Iris pigment epithelial cell (primary cell): ENCODE measurements around the gene FOXP1.

Experiments
- DNase-seq: peaks from one replicate; pipeline ENCODE4 v3.0.0-alpha.2; 2011; ENCODE audit warnings: low read depth

Gene FOXP1

DNA sequence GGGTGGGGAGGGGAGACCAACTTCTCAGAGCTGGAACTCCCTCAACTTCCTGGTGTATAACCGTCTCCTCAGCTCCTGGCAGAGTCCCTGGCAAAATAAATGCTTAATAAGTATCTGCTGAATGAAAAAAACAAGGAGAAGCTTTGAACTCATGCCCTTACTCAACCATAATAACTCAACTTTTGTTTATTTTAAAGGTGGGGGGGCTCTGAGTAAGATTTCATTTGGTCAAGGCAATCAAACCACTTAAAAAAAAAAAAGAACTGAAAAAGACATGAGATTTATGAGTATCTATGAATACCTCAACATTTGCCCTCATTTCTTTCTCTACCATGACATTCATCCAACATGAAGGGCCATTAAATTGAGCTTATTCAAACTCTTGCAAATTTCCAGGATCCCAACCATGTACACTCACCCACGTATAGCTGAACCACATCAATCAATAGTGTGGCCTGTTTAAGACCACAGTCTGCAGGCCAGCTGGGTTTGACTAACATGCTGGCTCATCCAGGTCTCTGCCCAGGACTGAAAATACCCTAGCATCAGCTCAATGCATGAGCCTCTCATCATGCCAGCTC lies 157.9 kb downstream of the FOXP1 start:
- peak; percentile 62 for DNase-seq

- DNase-seq = peak; percentile 38
These were observed 160.2 kb downstream of the FOXP1 start for GRCh38 chr3:71423151-71423906.

DNA sequence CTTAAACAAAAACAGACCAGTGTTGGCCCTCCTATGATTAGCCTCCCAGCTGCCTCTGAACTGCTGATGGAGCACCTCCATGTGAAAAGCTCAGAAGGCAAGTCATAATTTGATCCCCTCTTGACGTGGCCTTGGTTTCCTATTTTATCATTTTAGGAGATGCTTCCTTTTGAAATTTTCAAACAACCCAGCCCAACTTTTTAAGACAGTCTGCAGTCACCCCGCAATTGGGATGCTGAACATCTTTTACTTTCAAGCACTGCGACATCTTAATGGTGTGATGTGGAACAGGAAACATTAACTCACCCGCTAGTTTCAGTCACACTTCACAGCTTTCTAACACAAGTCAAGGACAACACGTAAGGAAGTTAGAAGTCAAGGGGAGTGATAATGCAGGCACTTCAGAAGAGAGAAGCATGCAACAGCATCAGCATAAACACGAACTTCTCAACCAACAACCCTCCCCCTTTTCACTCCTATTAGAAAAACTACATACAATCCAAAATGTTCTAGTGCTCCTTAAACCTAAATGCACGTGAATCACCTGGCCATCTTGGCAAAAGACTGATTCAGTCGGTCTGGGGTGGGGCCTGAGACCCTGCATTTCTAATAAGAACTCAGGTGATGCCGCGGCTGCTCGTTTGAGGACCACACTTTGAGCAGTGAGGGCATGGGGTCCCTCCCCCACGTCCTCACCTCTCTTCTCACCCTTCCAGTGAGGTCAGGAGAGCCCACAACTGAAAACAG lies 161.5 kb downstream of the FOXP1 start:
- no peak for DNase-seq

GRCh38 chr3:71421475-71421819 lies 162.1 kb downstream of the FOXP1 start:
- DNase-seq = no peak

DNA sequence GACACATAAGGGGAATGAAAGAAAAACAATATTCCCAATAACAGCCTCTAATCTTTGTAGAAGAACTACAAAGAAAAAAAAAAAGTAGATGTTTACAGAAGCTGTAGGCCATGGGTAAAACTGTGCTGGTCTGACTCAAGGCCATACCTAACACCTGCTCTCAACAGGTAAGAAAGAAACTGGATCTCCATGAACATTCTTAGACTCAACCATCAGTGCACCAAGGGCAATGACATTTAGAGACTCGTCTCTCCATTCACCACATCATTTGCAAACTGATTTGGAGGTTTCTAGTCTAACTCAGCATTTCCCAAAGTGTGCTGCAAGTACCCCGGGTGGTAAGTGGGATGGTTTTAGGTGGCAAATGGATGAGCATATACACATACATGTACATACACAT lies 164.2 kb downstream of the FOXP1 start:
- no peak for DNase-seq

DNA sequence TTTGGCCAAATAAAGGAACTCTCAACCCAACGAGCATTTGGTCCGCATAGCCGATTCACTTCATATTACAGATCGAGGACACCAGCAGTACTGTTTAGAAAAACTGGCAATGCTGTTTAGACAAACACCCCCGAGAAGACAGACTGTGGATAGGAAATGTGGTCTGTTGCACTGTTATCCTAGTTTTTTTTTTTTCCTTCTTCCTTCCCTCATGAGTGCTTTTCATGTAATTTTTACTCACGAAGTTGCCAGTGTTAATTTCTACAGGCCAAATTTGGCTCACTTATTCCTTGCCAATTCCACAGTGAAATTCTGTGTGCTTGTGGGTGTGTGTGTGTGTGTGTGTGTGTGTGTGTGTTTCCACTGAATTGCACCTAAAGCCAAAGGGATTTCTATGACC lies 165.7 kb downstream of the FOXP1 start:
- DNase-seq = no peak

GRCh38 chr3:71416876-71417275 lies 166.7 kb downstream of the FOXP1 start:
- DNase-seq = no peak

DNA sequence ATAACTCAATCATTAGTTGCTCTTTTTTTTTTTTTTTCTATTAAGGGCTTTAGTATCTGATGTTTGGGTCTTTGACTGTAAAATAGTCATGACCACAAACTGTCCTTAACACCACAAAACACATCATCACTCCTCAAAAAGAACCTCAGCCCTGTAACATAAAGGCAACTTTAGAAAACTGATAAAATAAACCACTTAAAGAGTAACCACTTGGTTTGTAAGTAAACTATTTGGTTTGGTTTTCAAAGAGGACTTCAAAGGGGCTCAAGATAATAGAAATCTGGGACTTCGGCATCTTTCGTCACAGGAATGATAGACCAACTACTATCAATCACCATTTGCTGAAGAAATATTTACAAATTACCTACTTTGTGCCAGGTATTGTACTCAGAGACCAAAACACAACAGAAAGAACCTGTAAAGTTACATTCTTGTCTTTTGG lies 167.8 kb downstream of the FOXP1 start:
- no peak for DNase-seq

GRCh38 chr3:71414189-71414927 lies 169.2 kb downstream of the FOXP1 start:
- no peak for DNase-seq

DNA sequence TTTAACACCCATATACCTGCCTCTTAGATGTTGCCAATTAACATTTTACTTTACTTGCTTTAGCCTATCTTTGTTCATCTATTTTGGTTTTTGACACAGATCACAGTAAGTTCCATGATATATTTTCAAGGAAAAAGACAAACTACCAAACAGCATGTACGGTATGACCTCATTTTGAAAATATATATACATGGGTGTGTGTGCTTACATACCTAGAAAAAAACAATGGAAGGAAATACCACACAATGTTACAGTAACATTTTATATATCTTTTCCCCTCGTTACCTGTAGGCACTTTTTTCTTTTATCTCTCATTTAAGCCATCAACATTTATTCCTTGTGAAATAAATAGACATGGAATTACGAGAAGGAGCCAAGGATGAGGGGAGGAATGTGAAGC lies 170.0 kb downstream of the FOXP1 start:
- DNase-seq = no peak

- no peak for DNase-seq
These were observed 174.2 kb downstream of the FOXP1 start for GRCh38 chr3:71409352-71409751.

DNA sequence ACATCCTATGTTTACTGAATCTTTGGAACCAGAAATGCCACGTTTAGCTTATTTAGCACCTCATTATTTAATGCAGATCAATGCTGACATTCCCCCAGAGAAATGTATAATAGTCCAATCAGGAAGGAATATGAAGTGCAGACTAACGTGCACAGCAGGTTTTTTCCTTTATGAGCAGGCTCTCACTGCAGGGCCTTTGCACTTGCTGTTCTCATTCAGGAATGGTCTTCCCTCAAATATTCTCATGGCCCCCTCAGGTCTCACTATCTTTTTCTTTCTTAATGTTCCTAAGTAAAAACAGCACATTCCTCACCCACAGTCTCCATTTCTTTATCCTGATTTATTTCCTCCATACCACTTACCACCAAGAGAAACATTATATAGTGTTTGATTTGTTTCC lies 174.6 kb downstream of the FOXP1 start:
- no peak for DNase-seq

DNA sequence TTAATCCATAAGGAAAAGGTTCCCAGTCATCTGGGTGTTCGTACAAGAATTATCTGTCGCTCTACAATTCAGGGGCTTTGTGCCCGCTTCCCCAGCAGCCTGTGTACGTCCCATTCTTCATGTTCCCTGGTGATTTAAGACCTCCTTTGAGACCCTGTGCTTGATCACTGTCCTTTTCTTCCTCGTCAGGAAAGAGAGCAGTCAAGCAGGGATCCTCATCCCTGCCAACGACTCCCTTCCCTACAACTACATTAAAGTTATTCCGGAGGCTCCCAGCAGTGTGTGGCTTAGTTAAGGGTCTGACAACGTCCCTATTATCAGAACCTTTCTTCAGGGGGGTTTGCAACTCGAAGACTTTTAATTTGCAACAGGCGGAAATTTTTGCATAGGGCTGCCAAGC lies 175.7 kb downstream of the FOXP1 start:
- DNase-seq = no peak

DNA sequence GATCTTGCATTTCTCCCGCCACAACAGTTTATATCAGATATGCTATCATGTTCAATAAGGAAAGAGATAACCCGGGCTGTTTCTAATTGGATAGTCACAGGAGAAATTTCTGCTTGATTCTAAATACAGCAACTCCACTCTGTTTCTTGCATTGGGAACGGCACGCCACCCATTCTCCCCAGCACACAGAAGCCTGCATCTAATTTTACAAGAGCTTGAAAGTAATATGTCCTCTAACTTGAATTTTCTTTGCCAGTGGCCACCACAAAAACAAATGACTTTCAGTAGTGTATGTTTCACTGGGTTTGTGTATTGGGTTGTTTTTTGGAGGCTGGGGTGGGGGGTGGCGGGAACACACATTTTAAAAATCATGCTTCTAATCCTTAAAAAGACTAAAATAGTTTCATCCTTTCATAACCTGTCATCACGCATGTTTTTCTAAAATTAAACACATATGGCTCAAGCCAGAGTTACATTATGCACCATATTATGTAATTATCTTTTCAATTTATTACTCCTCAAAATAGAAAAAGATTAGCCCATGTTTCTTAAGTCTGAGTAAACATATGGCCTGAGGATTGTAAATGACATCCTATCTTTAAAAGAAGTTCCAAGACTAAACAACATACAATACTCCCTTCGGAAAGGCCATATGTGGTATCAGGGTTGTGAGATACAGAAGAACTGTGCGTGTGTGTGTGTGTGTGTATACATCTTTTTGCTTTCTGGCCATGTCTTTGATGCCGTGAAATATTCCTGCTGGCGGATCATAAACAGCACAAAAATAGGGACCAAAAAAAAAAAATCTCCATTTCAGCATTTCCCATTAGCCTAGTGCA lies 176.3 kb downstream of the FOXP1 start:
- no peak for DNase-seq

GRCh38 chr3:71402911-71403310 lies 180.6 kb downstream of the FOXP1 start:
- DNase-seq = no peak

- DNase-seq = no peak
These were observed 181.2 kb downstream of the FOXP1 start for GRCh38 chr3:71402280-71402679.

- DNase-seq = no peak
These were observed 181.8 kb downstream of the FOXP1 start for GRCh38 chr3:71401695-71402231.

DNA sequence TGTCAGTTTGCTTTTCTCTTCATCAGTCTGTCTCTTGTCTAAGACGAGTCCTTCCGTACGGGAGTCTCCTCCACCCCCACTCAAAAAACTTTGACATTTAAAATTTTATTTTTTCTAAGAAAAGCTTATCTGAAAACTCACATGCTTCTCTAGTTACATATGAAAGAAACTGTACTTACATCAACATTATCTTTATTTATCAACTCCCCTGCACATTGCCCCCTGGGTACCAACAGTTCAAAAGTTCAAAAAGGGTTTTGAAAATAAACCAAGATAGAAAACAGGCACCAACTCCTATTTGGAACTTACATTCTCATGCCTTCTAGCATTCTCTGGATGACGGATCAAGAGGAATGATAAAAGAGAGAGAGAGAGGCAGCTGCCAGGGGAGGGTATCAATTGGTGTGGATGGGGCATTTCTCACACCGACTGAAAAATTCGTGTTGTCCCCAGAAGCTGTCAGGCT lies 182.5 kb downstream of the FOXP1 start:
- no peak for DNase-seq

DNA sequence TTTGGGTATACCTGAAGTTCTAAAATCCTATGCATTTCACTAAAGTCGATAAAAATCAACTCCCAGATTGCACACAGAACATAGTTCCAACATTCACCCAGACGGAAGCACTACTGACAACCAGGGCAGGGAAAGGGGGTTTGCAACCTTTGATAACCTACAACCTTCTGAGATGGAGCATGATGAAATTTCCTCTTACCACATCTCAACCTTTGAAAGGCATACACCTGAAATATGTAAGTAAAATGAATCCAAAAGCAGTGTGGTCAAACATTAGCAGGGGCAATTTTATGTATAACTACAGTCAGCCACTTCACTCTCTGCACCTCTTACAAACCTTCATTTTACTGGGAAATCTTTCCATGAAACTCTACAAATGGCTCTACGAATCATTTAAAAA lies 184.1 kb downstream of the FOXP1 start:
- DNase-seq = no peak

DNA sequence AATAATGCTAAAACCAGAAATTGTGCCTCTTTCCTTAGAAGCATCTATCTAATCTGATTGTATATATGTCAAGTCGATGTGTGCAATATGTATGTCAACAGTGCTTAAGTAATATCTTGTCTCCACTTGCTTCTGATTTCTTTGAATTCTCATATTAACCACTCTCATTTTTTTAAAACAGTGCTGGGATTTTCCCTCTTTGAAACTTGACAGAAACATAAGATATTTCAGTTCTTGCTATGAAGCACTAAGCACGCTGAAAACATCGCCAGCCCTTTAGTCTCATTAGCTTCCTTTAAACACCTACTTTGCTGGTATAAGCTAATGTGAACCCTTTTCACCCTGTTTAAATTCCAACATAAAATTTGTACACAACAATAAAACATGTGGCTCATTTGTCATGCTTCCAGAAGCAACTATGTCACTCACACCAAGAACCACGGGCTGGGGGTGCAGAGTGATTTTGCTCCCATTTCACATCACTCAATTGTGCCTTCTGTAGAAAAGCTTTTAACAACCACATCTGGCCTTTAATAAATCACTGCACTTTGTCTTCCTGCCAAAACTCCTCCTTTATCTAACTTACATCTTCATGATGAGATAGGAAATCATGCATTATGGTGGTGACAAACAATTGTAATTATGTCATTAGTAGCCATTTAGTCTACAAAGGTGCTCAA lies 185.2 kb downstream of the FOXP1 start:
- no peak for DNase-seq

GRCh38 chr3:71397726-71398125 lies 185.8 kb downstream of the FOXP1 start:
- DNase-seq = no peak
